ENCODE data around the gene LRP1B. TPM values are rescaled to one million over a fixed set of nuclear protein-coding genes. Genes with fewer than 3 reads are reported as not detected.

The LRP1B gene
- polyA plus RNA-seq, 1 of the 3 experiments (the other 2 are of a cell fraction): 0.28 TPM

GRCh38 chr2:140891614-140892212 lies 1239.1 kb downstream of the LRP1B start:
- TF ChIP-seq IRF3 (IDR thresholded peaks at IDR 0.05; ENCODE audit: low read depth, low read length) (no peak), CTCF (IDR thresholded peaks at IDR 0.05) (peak; percentile 27; the same call in 1 of the 2 replicates)
- Histone ChIP-seq H2AFZ (ENCODE audit: low read depth) (no peak overlapping the region), H3K79me2 (ENCODE audit: insufficient read depth) (no peaks in the 10 kb centered on the region), H3K4me2 (no peak overlapping the region), H3K4me1 (ENCODE audit: control insufficient read depth in 1 of 2, insufficient read depth in 2 of 2, low read depth in 1 of 2, low read length in 1 of 2) (no peaks in the 10 kb centered on the region; a peak in 1 of 4 replicates), H3K9ac (no peak overlapping the region), H3K27me3 (ENCODE audit: insufficient read depth) (no peaks in the 10 kb centered on the region), H4K20me1 (ENCODE audit: insufficient read depth) (no peaks in the 10 kb centered on the region), H3K9me2 (no peaks in the 10 kb centered on the region), H3K9me3 (no peaks in the 10 kb centered on the region), H3K27ac (ENCODE audit: low read depth in 2 of 2, low read length in 1 of 2) (no peak overlapping the region), H3K36me3 (replicated peaks in 1 of 2; ENCODE audit: control insufficient read depth in 1 of 2, insufficient read depth in 2 of 2, low read length in 1 of 2) (no peaks in the 10 kb centered on the region), H3K4me3 (ENCODE audit: low read depth in 2 of 2, low read length in 1 of 2) (no peak overlapping the region), H3F3A (replicated peaks; ENCODE audit: insufficient read depth) (peaks cover 5% of the 10 kb centered on the region)
- WGBS (ENCODE audit: low lambda C conversion rate): 79% methylated on average over 1 of the region's 1 CpG
- ChIA-PET CTCF (interaction anchor here (0.6 kb wide), 1 partner anchor 664 kb away, joined by 3 read pairs; no protein-coding TSS in a partner anchor), POLR2A (no interaction called here)
- no peak for DNase-seq

- ChIA-PET POLR2A (no interaction called here), CTCF (no interaction called here)
- 82% methylated on average over 5 of the region's 5 CpGs for WGBS (ENCODE audit: low lambda C conversion rate)
- Histone ChIP-seq H3K9me2 (no peaks in the 10 kb centered on the region), H3K36me3 (replicated peaks in 1 of 2; ENCODE audit: control insufficient read depth in 1 of 2, insufficient read depth in 2 of 2, low read length in 1 of 2) (no peaks in the 10 kb centered on the region), H3K79me2 (ENCODE audit: insufficient read depth) (no peaks in the 10 kb centered on the region), H3K4me3 (ENCODE audit: low read depth in 2 of 2, low read length in 1 of 2) (no peak overlapping the region), H3K4me1 (ENCODE audit: control insufficient read depth in 1 of 2, insufficient read depth in 2 of 2, low read depth in 1 of 2, low read length in 1 of 2) (no peaks in the 10 kb centered on the region), H3K9me3 (no peaks in the 10 kb centered on the region), H2AFZ (ENCODE audit: low read depth) (no peak overlapping the region), H3K27me3 (ENCODE audit: insufficient read depth) (no peaks in the 10 kb centered on the region), H4K20me1 (ENCODE audit: insufficient read depth) (no peaks in the 10 kb centered on the region), H3K4me2 (no peak overlapping the region), H3F3A (replicated peaks; ENCODE audit: insufficient read depth) (no peaks in the 10 kb centered on the region), H3K27ac (ENCODE audit: low read depth in 2 of 2, low read length in 1 of 2) (no peak overlapping the region), H3K9ac (no peak overlapping the region)
- no peak for DNase-seq
- TF ChIP-seq SMC3 (IDR thresholded peaks at IDR 0.05; ENCODE audit: low read depth, low read length): no peak
- TF ChIP-seq RCOR1 (IDR thresholded peaks at IDR 0.05; ENCODE audit: low read length): no peak
- no peak for TF ChIP-seq MAX (IDR thresholded peaks at IDR 0.05; ENCODE audit: low read depth)
- TF ChIP-seq NRF1 (IDR thresholded peaks at IDR 0.05; ENCODE audit: low read depth, low read length): no peak
Observed at GRCh38 chr2:140882671-140883620, 1247.9 kb downstream of the LRP1B start.
